ENCODE measurements around the gene SMTNL2.

DNA sequence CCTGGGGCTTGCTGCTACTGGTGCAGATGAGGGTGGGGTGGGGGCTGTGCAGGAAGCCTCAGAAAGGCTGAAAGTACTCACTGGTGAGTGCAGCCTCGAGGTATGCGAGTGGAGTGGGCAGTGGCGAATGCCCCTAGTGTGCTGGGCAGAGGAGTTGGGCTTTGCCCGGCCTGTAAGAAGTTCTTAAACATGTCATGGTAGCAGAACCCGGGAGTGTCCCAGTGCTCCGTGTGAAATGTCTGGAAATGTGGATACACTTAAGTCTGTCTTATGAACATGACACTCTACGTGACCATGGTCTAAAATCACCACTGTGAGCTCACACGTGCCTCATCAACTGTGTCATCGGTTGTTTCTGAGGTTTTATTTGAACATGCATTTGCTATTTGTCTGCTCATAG lies 1.7 kb downstream of the SMTNL2 start:
- no peak for TF ChIP-seq MXI1 (IDR thresholded peaks at IDR 0.05; ENCODE audit: low read depth, low read length)
- no peak for TF ChIP-seq USF1 (IDR thresholded peaks at IDR 0.05; ENCODE audit: borderline replicate concordance, low read depth)
- TF ChIP-seq YY1 (IDR thresholded peaks at IDR 0.05; ENCODE audit: low read depth) = no peak

Data from SK-N-SH (cell line).